Peyer's patch (tissue), 4 donors: ENCODE results near the gene CHMP4A. TPM values are rescaled to one million over a fixed set of nuclear protein-coding genes. Genes with fewer than 3 reads are reported as not detected.

ENCODE experiments used
- DNase-seq, 3 donors: peaks; one replicate each; pipeline ENCODE4 v3.0.0-alpha.2; 2017 to 2019
- H3K27ac ChIP-seq, 4 donors: fragments of 200-600 bp; sonication (generic); one replicate each; pipeline ENCODE4 v1.5.1; 2016 to 2019
- H3K27me3 ChIP-seq, 2 donors: fragments of 200-600 bp; sonication (generic); one replicate each; pipeline ENCODE4 v1.5.1; 2019
- H3K36me3 ChIP-seq, 3 donors: fragments of 200-600 bp; sonication (generic); one replicate each; pipeline ENCODE4 v1.5.1; 2016 to 2019
- H3K4me1 ChIP-seq, 4 donors: fragments of 200-600 bp; sonication (generic); one replicate each; pipeline ENCODE4 v1.5.1; 2016 to 2019
- H3K4me3 ChIP-seq, 4 donors: fragments of 200-600 bp; sonication (generic); 1 replicate in 3 of 4; 2 replicates in 1 of 4; pipeline ENCODE4 v1.5.1; 2016 to 2019; ENCODE audit warnings: mild to moderate bottlenecking in 1 of 4
- H3K9me3 ChIP-seq, 4 donors: fragments of 200-600 bp; sonication (generic); one replicate each; pipeline ENCODE4 v1.5.1; 2016 to 2019; ENCODE audit warnings: mild to moderate bottlenecking in 1 of 4
- POLR2A ChIP-seq, 2 donors: fragments of 450-650 bp; IDR thresholded peaks; one replicate each; pipeline ENCODE4 v1.5.1; 2017; ENCODE audit warnings: antibody characterized with exemption in 2 of 2, mild to moderate bottlenecking in 2 of 2, moderate library complexity in 2 of 2
- total RNA-seq, 4 donors: library from RNA; depleted of rRNA; stranded (reverse); fragments of >200 nt; gene quantifications; one replicate each; pipeline ENCODE4 v1.1.0, GENCODE V29; 2016
- TF ChIP-seq, protein P1 (sequence below), 6 experiments: fragments of 450-650 bp in 4 of 6; fragments of 200-600 bp in 2 of 6; sonication (generic) in 1 of 6; IDR thresholded peaks; one replicate each; pipeline ENCODE4 v1.5.1; 2017 to 2019; ENCODE audit warnings: antibody characterized with exemption in 6 of 6, mild to moderate bottlenecking in 3 of 6, moderate library complexity in 1 of 6

The CHMP4A gene
- total RNA-seq, 4 donors from 2014 or later: 31.4 to 190 (median 54.3) TPM

DNA sequence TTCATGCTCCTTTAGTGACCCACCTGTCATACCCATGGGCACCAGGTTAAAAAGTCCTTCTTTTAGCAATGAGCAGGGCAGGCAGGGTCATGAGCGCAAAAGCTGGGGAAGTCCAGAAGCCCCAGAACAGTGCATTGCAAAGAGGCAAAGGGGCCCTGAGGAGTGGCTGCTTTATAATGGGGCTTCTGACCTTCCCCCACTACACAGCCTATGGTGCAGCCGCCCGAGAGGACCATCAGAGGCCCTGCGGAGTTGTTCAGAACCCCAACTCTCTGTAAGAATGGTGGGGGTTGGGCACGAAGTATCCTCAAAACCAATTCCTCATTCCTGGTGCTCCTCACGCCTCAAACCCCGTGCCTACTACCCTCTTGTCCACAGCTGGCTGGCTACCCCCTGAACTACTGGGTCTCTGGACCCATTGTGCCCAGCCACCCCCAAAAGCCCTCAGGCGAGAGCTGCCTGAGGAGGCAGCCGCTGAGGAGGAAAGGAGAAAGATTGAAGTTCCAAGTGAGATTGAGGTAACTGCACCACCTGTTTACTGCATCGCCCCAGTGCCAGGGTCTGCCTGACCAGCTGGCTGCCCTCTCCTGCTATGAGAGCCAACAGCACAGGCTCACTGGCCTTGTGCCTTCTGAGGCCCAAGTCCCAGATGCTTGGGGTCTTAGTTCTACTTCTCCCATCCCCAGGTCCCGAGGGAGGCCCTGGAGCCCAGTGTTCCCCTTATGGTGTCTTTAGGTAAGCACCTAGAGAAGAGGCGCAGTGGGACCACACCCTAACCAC, 34.7 kb downstream of the CHMP4A start:
- Histone ChIP-seq H3K27me3 (no peaks in the 10 kb centered on the region), H3K36me3 (peaks cover 0 to 76% (median 0%) of the 10 kb centered on the region in 3 donors), H3K4me3 (no peak overlapping the region), H3K9me3 (no peaks in the 10 kb centered on the region), H3K27ac (no peak overlapping the region), H3K4me1 (no peaks in the 10 kb centered on the region)
- TF ChIP-seq POLR2A (IDR thresholded peaks at IDR 0.05): no peak
- TF ChIP-seq, protein P1, sequence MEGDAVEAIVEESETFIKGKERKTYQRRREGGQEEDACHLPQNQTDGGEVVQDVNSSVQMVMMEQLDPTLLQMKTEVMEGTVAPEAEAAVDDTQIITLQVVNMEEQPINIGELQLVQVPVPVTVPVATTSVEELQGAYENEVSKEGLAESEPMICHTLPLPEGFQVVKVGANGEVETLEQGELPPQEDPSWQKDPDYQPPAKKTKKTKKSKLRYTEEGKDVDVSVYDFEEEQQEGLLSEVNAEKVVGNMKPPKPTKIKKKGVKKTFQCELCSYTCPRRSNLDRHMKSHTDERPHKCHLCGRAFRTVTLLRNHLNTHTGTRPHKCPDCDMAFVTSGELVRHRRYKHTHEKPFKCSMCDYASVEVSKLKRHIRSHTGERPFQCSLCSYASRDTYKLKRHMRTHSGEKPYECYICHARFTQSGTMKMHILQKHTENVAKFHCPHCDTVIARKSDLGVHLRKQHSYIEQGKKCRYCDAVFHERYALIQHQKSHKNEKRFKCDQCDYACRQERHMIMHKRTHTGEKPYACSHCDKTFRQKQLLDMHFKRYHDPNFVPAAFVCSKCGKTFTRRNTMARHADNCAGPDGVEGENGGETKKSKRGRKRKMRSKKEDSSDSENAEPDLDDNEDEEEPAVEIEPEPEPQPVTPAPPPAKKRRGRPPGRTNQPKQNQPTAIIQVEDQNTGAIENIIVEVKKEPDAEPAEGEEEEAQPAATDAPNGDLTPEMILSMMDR (IDR thresholded peaks at IDR 0.05): no peak
- DNase-seq: no peak

GRCh38 chr14:24177891-24178290, 35.4 kb downstream of the CHMP4A start:
- peak in 1 of 3 donors; percentile 45 for DNase-seq
- Histone ChIP-seq H3K27me3 (no peaks in the 10 kb centered on the region), H3K4me3 (no peak overlapping the region), H3K27ac (no peak overlapping the region), H3K4me1 (no peaks in the 10 kb centered on the region), H3K9me3 (no peaks in the 10 kb centered on the region), H3K36me3 (peaks cover 0 to 69% (median 0%) of the 10 kb centered on the region in 3 donors)
- no peak for TF ChIP-seq POLR2A (IDR thresholded peaks at IDR 0.05)
- TF ChIP-seq, protein P1 (IDR thresholded peaks at IDR 0.05): no peak

DNA sequence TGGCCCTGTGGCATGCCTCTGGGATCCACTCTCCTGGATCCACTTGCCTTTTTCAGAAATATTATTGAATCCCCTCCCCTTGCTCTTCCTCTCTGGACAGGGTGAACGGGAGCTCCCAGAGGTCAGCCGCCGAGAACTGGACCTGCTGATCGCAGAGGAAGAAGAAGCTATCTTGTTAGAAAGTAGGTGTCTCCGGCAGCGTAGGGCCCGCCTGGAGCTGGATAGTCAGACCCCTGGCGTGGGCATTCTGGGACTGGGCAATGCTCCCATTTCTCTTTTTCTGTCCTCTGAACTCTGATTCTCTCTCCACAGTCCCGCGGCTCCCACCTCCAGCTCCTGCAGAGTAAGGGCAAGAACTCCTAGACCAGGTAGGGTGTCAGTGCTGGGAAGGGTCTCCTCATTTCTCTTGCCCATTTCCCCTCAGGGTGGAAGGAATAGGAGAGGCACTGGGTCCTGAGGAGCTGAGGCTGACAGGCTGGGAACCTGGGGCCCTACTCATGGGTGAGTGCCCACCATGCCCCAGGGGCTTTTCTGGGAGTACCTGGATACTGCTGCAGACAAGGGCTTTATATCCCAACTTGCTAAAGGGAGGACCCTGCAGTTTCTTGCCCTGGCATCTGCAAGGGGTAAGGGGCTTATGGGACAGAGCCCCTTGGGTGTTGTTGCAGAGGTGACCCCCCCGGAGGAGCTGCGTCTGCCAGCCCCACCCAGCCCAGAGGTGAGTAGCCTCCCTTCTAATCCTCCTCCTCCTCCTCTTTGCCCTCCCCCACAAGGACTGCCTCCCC, 36.1 kb downstream of the CHMP4A start:
- Histone ChIP-seq H3K36me3 (peaks cover 0 to 62% (median 0%) of the 10 kb centered on the region in 3 donors), H3K27me3 (no peaks in the 10 kb centered on the region), H3K27ac (no peak overlapping the region), H3K9me3 (no peaks in the 10 kb centered on the region), H3K4me1 (no peaks in the 10 kb centered on the region), H3K4me3 (no peak overlapping the region)
- peak in 1 of 3 donors; percentile 24 for DNase-seq
- TF ChIP-seq, protein P1 (IDR thresholded peaks at IDR 0.05): no peak
- no peak for TF ChIP-seq POLR2A (IDR thresholded peaks at IDR 0.05)

DNA sequence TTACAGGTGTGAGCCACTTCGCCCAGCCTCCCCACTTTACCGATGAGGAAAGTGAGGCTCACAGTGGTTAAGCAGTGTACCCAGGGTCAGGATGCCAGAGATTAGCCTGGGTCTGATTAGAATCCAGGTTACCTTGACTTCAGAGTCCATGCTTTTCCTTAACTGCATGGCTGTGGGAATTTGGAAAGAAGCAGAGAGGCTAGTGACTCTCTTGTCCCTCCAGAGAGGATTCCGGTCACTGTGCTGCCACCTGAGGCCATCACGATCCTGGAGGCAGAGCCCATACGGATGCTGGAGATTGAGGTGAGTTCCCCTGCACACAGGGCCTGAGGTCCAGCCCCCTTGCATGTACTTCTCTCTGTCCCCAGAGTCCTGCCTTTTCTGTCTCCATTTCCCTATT, 36.7 kb downstream of the CHMP4A start:
- no peak overlapping the region for H3K4me3 ChIP-seq
- no peaks in the 10 kb centered on the region for H3K9me3 ChIP-seq
- TF ChIP-seq, protein P1 (IDR thresholded peaks at IDR 0.05): no peak
- TF ChIP-seq POLR2A (IDR thresholded peaks at IDR 0.05): no peak
- H3K27ac ChIP-seq: no peak overlapping the region
- H3K4me1 ChIP-seq: no peaks in the 10 kb centered on the region
- DNase-seq: no peak
- H3K36me3 ChIP-seq: peaks cover 0 to 56% (median 0%) of the 10 kb centered on the region in 3 donors
- no peaks in the 10 kb centered on the region for H3K27me3 ChIP-seq

GRCh38 chr14:24172871-24173281, 40.4 kb downstream of the CHMP4A start:
- Histone ChIP-seq H3K27me3 (no peaks in the 10 kb centered on the region), H3K27ac (peak overlapping the region in 1 of 4 donors; percentile 68), H3K4me3 (peak overlapping the region in 1 of 4 donors; percentile 58), H3K4me1 (no peaks in the 10 kb centered on the region), H3K36me3 (peaks cover 0 to 39% (median 0%) of the 10 kb centered on the region in 3 donors), H3K9me3 (no peaks in the 10 kb centered on the region)
- TF ChIP-seq, protein P1 (IDR thresholded peaks at IDR 0.05): no peak
- no peak for TF ChIP-seq POLR2A (IDR thresholded peaks at IDR 0.05)
- DNase-seq: peak in 1 of 3 donors; percentile 48
